H1 (cell line): ENCODE results near the gene ABCA2. TPM values are rescaled to one million over a fixed set of nuclear protein-coding genes. Genes with fewer than 3 reads are reported as not detected.

Experiments used
- CTCF ChIA-PET: fragments of 300-600 bp; sonication (Branson Sonifier 250); formaldehyde crosslinking; loops from one replicate; lab custom pipeline; 2021; ENCODE audit not compliant: partially characterized antibody; lab: Charles Lee
- POLR2A ChIA-PET: fragments of 300-600 bp; sonication (Branson Sonifier 250); formaldehyde crosslinking; loops from one replicate; lab custom pipeline; 2021; ENCODE audit warnings: inconsistent platforms; ENCODE audit not compliant: partially characterized antibody; lab: Charles Lee
- DNase-seq, 2 experiments: peaks; one replicate each; pipeline versions ENCODE4 v3.0.0 to v3.0.0-alpha.2; 2010 to 2022; ENCODE audit warnings: low spot score in 2 of 2, low read depth in 1 of 2, mixed read lengths in 1 of 2
- FAIRE-seq: peaks from 2 replicates; lab custom pipeline; 2011; peaks lifted over from hg19 to GRCh38; lab: Jason Lieb, UNC
- H2AFZ ChIP-seq: 2 replicates; pipeline ENCODE4 v1.8.1; 2012; ENCODE audit warnings: low read length, inconsistent platforms
- H2AK5ac ChIP-seq: 2 replicates; pipeline ENCODE4 v1.6.1; 2013; ENCODE audit warnings: low read depth, low read length
- H2BK120ac ChIP-seq: replicated peaks from 2 replicates; pipeline ENCODE3; 2013; ENCODE audit warnings: low read depth, low read length, inconsistent platforms
- H2BK12ac ChIP-seq: 2 replicates; pipeline ENCODE4 v1.6.1; 2013; ENCODE audit warnings: low read depth, low read length
- H2BK15ac ChIP-seq: 2 replicates; pipeline ENCODE4 v1.6.1; 2013; ENCODE audit warnings: low read length
- H2BK20ac ChIP-seq: 2 replicates; pipeline ENCODE4 v1.6.1; 2013; ENCODE audit warnings: low read length
- H2BK5ac ChIP-seq: 2 replicates; pipeline ENCODE4 v1.6.1; 2013; ENCODE audit warnings: low read depth, low read length
- H3K14ac ChIP-seq: 2 replicates; pipeline ENCODE4 v1.6.1; 2013; ENCODE audit warnings: inconsistent platforms; ENCODE audit not compliant: insufficient read length
- H3K18ac ChIP-seq: 2 replicates; pipeline ENCODE4 v1.6.1; 2013; ENCODE audit warnings: low read length; ENCODE audit errors: extremely low read depth
- H3K23ac ChIP-seq: 2 replicates; pipeline ENCODE4 v1.6.1; 2013; ENCODE audit warnings: inconsistent platforms; ENCODE audit not compliant: insufficient read length
- H3K23me2 ChIP-seq: 2 replicates; pipeline ENCODE4 v1.6.1; 2013; ENCODE audit warnings: low read depth, low read length
- H3K27ac ChIP-seq: 2 replicates; pipeline ENCODE4 v1.6.1; 2011; ENCODE audit warnings: low read depth, low read length, inconsistent platforms
- H3K27me3 ChIP-seq, 4 experiments: replicated peaks in 1 of 4; 1 replicate in 1 of 4; 2 replicates in 3 of 4; pipeline versions ENCODE4 v1.6.1 to v1.8.1; 2011 to 2013; ENCODE audit warnings: low read length in 3 of 4, mild to moderate bottlenecking in 3 of 4, inconsistent platforms in 2 of 4, mixed read lengths in 2 of 4, moderate library complexity in 1 of 4; ENCODE audit not compliant: control insufficient read depth in 3 of 4, insufficient read depth in 3 of 4; ENCODE audit errors: extremely low read depth in 1 of 4
- H3K36me3 ChIP-seq, 4 experiments: 2 replicates each; pipeline versions ENCODE4 v1.6.1 to v1.8.1; 2011 to 2013; ENCODE audit warnings: mild to moderate bottlenecking in 4 of 4, low read length in 3 of 4, moderate library complexity in 2 of 4, control low read depth in 1 of 4, inconsistent platforms in 1 of 4; ENCODE audit not compliant: insufficient read depth in 4 of 4, control insufficient read depth in 2 of 4
- H3K4ac ChIP-seq: replicated peaks from 2 replicates; pipeline ENCODE3; 2013; ENCODE audit warnings: low read length, low read depth, mixed read lengths, inconsistent platforms; ENCODE audit not compliant: insufficient read length
- H3K4me1 ChIP-seq, 4 experiments: replicated peaks in 1 of 4; 1 replicate in 1 of 4; 2 replicates in 3 of 4; pipeline versions ENCODE4 v1.6.1 to v1.8.1; 2011 to 2013; ENCODE audit warnings: low read length in 3 of 4, inconsistent platforms in 2 of 4, mixed read lengths in 1 of 4; ENCODE audit not compliant: insufficient read depth in 4 of 4, control insufficient read depth in 3 of 4
- H3K4me2 ChIP-seq, 2 experiments: 2 replicates each; pipeline versions ENCODE4 v1.6.1 to v1.8.1; 2011 to 2013; ENCODE audit warnings: low read depth in 2 of 2, low read length in 2 of 2, control low read depth in 1 of 2, inconsistent platforms in 1 of 2, mild to moderate bottlenecking in 1 of 2; ENCODE audit not compliant: insufficient read depth in 1 of 2
- H3K4me3 ChIP-seq, 4 experiments: fragments of 200-600, 300-600 bp in 1 of 4; sonication (generic), shearing (Covaris generic), sonication (Bioruptor Twin) in 1 of 4; 2 replicates each; pipeline versions ENCODE4 v1.5.1 to v1.8.1; 2011 to 2016; ENCODE audit warnings: low read length in 4 of 4, low read depth in 3 of 4, control low read depth in 2 of 4, inconsistent platforms in 2 of 4, mild to moderate bottlenecking in 2 of 4, mixed read lengths in 1 of 4, moderate library complexity in 1 of 4; ENCODE audit not compliant: insufficient read depth in 2 of 4; ENCODE audit errors: extremely low read depth in 1 of 4
- H3K56ac ChIP-seq: replicated peaks from 2 replicates; pipeline ENCODE3; 2013; ENCODE audit warnings: low read depth, mild to moderate bottlenecking, mixed read lengths, low read length, inconsistent platforms; ENCODE audit not compliant: insufficient read length
- H3K79me1 ChIP-seq: 2 replicates; pipeline ENCODE4 v1.6.1; 2013; ENCODE audit warnings: low read depth, low read length, control low read depth
- H3K79me2 ChIP-seq, 2 experiments: 2 replicates each; pipeline versions ENCODE4 v1.6.1 to v1.8.1; 2012 to 2013; ENCODE audit warnings: low read length in 2 of 2, mild to moderate bottlenecking in 2 of 2, inconsistent platforms in 1 of 2; ENCODE audit not compliant: insufficient read depth in 2 of 2, control insufficient read depth in 1 of 2
- H3K9ac ChIP-seq, 4 experiments: replicated peaks in 1 of 4; 1 replicate in 1 of 4; 2 replicates in 3 of 4; pipeline versions ENCODE4 v1.6.1 to v1.8.1; 2011 to 2013; ENCODE audit warnings: low read depth in 3 of 4, low read length in 3 of 4, control low read depth in 2 of 4, mild to moderate bottlenecking in 2 of 4, moderate library complexity in 2 of 4, inconsistent platforms in 1 of 4; ENCODE audit errors: extremely low read depth in 1 of 4
- H3K9me3 ChIP-seq, 2 experiments: 2 replicates each; pipeline versions ENCODE4 v1.6.1 to v1.8.1; 2012 to 2013; ENCODE audit warnings: mild to moderate bottlenecking in 2 of 2, moderate library complexity in 2 of 2, control low read depth in 1 of 2, inconsistent platforms in 1 of 2, low read depth in 1 of 2, low read length in 1 of 2, mixed read lengths in 1 of 2; ENCODE audit not compliant: insufficient read depth in 2 of 2
- H4K20me1 ChIP-seq, 2 experiments: replicated peaks in 1 of 2; 2 replicates each; pipeline versions ENCODE3 to v1.8.1; 2011 to 2013; ENCODE audit warnings: inconsistent platforms in 2 of 2, low read length in 2 of 2, mild to moderate bottlenecking in 1 of 2; ENCODE audit not compliant: insufficient read depth in 2 of 2, control insufficient read depth in 1 of 2
- H4K5ac ChIP-seq: 2 replicates; pipeline ENCODE4 v1.6.1; 2013; ENCODE audit warnings: low read length, low read depth, mixed read lengths, inconsistent platforms; ENCODE audit not compliant: insufficient read length
- H4K8ac ChIP-seq: 2 replicates; pipeline ENCODE4 v1.8.0; 2013; ENCODE audit warnings: mild to moderate bottlenecking, moderate library complexity, low read length, inconsistent platforms; ENCODE audit not compliant: insufficient read depth; ENCODE audit errors: extremely low read depth
- H4K91ac ChIP-seq: replicated peaks from 2 replicates; pipeline ENCODE3; 2013; ENCODE audit warnings: low read length, mixed read lengths, inconsistent platforms; ENCODE audit not compliant: insufficient read length
- CREB1 ChIP-seq: IDR thresholded peaks from 2 replicates; pipeline ENCODE4 v1.6.1; 2012; ENCODE audit warnings: inconsistent platforms
- ZNF274 ChIP-seq: IDR thresholded peaks from 2 replicates; pipeline ENCODE4 v1.7.0; 2012; ENCODE audit warnings: low read length, borderline replicate concordance; ENCODE audit errors: extremely low read depth
- WGBS, 2 experiments: shearing (Covaris generic) in 1 of 2; methylation state at CpG; one replicate each; pipeline versions ENCODE4 v1.1.6 to v1.1.7; 2013 to 2015; ENCODE audit warnings: low lambda C conversion rate in 2 of 2, mixed read lengths in 2 of 2, inconsistent platforms in 1 of 2, low coverage in 1 of 2, missing lambda C conversion rate in 1 of 2; ENCODE audit not compliant: insufficient replicate concordance in 2 of 2, insufficient coverage in 1 of 2, insufficient read length in 1 of 2; ENCODE audit errors: extremely low coverage in 1 of 2, missing lambda C conversion rate in 1 of 2; 5-methylcytosine and 5-hydroxymethylcytosine counted together
- polyA plus RNA-seq, 7 experiments: library from polyadenylated mRNA; depleted of rRNA in 3 of 7; stranded (reverse) in 5 of 7; unstranded in 2 of 7; fragments of >200 nt in 5 of 7; fragments of 200-250 nt in 2 of 7; gene quantifications; 1 replicate in 5 of 7; 2 replicates in 1 of 7; 4 replicates in 1 of 7; pipeline versions ENCODE4 v1.2.1 to v1.2.3, GENCODE V29; 2011 to 2013; ENCODE audit warnings: missing spikeins in 2 of 7, mixed read lengths in 2 of 7
- total RNA-seq: library from RNA; stranded (reverse); fragmentation: NEBNext Ultra II Directional; extraction: Animal tissue kit (Norgen Biotek cat#: 25700); gene quantifications from 2 replicates; pipeline ENCODE4 v1.2.1, GENCODE V29; 2021

ABCA2 gene
- total and polyA plus RNA-seq, 2 of the 8 experiments (the other 6 are each of a cell fraction or from before 2014, with no cell fraction given) = 12.5 to 14.3 TPM

DNA sequence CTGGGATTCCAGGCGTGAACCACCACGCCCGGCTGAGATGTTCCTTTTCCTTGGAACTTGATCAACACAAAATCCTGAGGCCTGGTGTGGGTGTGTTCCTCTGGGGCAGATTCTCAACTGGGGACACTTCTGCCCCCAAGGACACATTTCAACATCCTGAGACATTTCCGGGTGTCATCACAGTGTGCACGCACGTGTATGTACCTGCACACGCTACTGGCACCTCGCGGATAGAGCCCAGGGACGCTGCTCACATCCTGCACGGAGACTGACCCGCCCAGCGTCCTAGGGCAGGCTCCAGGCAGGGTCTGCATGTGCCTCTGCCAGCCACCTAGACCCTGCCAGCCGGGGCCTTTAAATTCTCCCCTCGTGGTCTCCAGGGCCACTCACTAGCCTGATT lies 34.3 kb upstream of the ABCA2 start:
- Histone ChIP-seq H4K91ac (no peak overlapping the region), H3K27ac (no peak overlapping the region), H3K4ac (no peak overlapping the region), H3K4me1 (peaks cover 0 to 5% (median 1%) of the 10 kb centered on the region in 4 experiments; a peak in 3 of 7 replicates), H4K5ac (no peak overlapping the region), H3K9ac (no peak overlapping the region), H2BK15ac (no peak overlapping the region), H3K27me3 (no peaks in the 10 kb centered on the region), H3K23ac (no peak overlapping the region), H4K20me1 (peaks cover 7 to 10% of the 10 kb centered on the region in 2 experiments), H2BK120ac (no peak overlapping the region), H3K4me3 (no peak overlapping the region), H3K36me3 (no peaks in the 10 kb centered on the region), H3K23me2 (no peaks in the 10 kb centered on the region), H2AK5ac (no peak overlapping the region), H2BK12ac (no peak overlapping the region), H4K8ac (no peak overlapping the region), H2BK5ac (no peak overlapping the region), H2BK20ac (no peak overlapping the region), H3K56ac (no peak overlapping the region), H3K18ac (no peak overlapping the region), H3K14ac (no peak overlapping the region), H3K79me2 (no peaks in the 10 kb centered on the region), H3K4me2 (no peak overlapping the region)
- POLR2A ChIA-PET = interaction anchor here (1.1 to 1.5 kb wide), 2 partner anchors 10 to 42 kb away, joined by 3 read pairs; no protein-coding TSS in a partner anchor
- CTCF ChIA-PET = interaction anchor here (0.7 to 13.5 kb wide), 5 partner anchors 13 to 57 kb away, joined by 3 to 291 read pairs (median 80); partner anchors contain the start of genes ABCA2, FUT7, MAN1B1 and NPDC1
- FAIRE-seq (no peak), DNase-seq (no peak)
- 87% methylated on average over 15 of the region's 15 CpGs; no CpG with 5 or more reads in 1 of the 2 experiments for WGBS, 2 experiments
- TF ChIP-seq CREB1 = no peak
- TF ChIP-seq ZNF274 = no peak
- TF ChIP-seq, all 59 proteins: peak for 0
- no peaks in the 10 kb centered on the region for H3K79me1 ChIP-seq
- no peak overlapping the region for H2AFZ ChIP-seq
- H3K9me3 ChIP-seq = no peaks in the 10 kb centered on the region
